GM18873 (cell line): ENCODE results near the gene TEX38.
"Not testable (repeated sequence)": the region's sequence is repeated elsewhere in the genome, so short reads cannot be mapped to it uniquely, and the experiment has no call there.

Experiments
- ATAC-seq: cut with Tn5 transposase; IDR thresholded peaks from one replicate; pipeline ENCODE4 v1.9.1; 2021; ENCODE audit warnings: mild to moderate bottlenecking, moderate library complexity, moderate number of reproducible peaks; ENCODE audit not compliant: unreplicated experiment, low FRiP score

The TEX38 gene

GRCh38 chr1:46720319-46720718 lies 48.7 kb downstream of the TEX38 start:
- ATAC-seq: not testable (repeated sequence)

GRCh38 chr1:46721204-46721603 lies 49.5 kb downstream of the TEX38 start:
- ATAC-seq: no peak

DNA sequence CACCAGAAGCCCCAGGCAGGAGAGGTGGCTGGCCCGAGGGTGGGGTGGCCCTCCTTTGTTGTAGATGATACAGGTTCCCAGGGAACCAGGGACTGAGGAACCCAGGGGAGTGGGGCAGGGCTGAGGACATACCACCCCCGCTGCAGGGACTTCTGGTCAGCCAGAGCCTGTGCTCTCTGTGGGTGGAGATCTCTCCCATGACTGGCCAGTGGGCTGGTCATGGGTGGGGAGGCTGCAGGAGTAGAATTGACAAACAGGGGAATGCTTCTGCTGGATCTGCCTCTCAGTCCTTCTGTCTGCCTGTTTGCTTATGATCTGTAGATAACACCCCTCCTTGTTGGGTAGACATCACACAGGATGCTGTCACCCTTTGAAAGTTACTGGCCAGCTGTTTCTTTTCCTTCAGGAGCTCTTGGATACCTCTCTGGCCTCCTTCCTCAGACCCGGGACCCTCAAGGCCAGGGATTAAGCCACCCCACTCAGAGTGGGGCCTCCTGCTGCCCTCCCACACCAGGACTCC lies 50.1 kb downstream of the TEX38 start:
- ATAC-seq: no peak
